ENCODE data around the gene TMCC1.

DNA sequence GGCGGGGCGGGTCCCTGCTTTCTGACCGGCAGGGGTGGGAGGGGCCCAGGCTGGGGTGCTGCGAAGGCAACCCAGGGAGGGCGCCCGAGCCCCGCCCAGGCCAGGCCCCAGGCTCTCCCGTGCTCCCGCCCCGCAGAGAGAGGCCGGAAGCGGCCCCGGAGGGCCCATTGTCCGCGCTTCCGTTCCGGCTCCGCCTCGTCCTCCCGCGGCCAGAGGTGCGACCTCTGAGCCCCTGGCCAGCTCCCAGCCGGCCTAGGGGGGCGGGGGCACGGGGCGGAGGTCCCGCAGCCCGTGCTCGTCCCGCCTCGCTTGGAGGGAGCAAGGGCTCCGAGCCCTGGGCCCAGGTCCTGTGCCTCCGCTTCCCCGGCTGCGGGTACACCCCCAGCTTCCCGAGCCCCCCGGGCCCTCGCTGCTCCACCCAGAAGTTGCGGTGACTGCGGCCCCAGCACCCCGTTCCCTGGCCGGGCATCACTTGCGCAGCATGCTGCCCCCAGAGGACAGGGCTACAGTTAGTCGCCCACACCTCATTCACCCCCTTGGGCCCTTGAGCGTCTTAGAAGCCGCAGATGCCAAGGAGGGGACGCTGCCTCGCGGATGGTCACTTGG, 266.7 kb downstream of the TMCC1 start:
- TF ChIP-seq, protein P1, sequence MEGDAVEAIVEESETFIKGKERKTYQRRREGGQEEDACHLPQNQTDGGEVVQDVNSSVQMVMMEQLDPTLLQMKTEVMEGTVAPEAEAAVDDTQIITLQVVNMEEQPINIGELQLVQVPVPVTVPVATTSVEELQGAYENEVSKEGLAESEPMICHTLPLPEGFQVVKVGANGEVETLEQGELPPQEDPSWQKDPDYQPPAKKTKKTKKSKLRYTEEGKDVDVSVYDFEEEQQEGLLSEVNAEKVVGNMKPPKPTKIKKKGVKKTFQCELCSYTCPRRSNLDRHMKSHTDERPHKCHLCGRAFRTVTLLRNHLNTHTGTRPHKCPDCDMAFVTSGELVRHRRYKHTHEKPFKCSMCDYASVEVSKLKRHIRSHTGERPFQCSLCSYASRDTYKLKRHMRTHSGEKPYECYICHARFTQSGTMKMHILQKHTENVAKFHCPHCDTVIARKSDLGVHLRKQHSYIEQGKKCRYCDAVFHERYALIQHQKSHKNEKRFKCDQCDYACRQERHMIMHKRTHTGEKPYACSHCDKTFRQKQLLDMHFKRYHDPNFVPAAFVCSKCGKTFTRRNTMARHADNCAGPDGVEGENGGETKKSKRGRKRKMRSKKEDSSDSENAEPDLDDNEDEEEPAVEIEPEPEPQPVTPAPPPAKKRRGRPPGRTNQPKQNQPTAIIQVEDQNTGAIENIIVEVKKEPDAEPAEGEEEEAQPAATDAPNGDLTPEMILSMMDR (IDR thresholded peaks at IDR 0.05) = no peak
- TF ChIP-seq POLR2A (IDR thresholded peaks at IDR 0.05) = no peak
